Measurements from ENCODE around the gene LMF1.

Gene LMF1

GRCh38 chr16:813916-814412, 156.8 kb downstream of the LMF1 start:
- Histone ChIP-seq H3K4me3 (IDR thresholded peaks at IDR 0.05; ENCODE audit: insufficient read depth, low read depth, low read length) (no peak overlapping the region), H2AFZ (ENCODE audit: low read depth) (no peak overlapping the region), H3K79me2 (ENCODE audit: insufficient read depth, low read depth) (no peaks in the 10 kb centered on the region), H3K27me3 (ENCODE audit: insufficient read depth, low read depth) (peaks cover 97% of the 10 kb centered on the region), H3K4me1 (ENCODE audit: low read depth, poor library complexity, severe bottlenecking) (no peaks in the 10 kb centered on the region), H3K9ac (no peak overlapping the region), H4K20me1 (ENCODE audit: insufficient read depth) (no peaks in the 10 kb centered on the region), H3K4me2 (no peak overlapping the region), H3K27ac (no peak overlapping the region), H3K36me3 (ENCODE audit: insufficient read depth) (no peaks in the 10 kb centered on the region)
- no peak for TF ChIP-seq CTCF (conservative IDR thresholded peaks at IDR 0.05; ENCODE audit: low read depth, low read length)

- no peaks in the 10 kb centered on the region for H3K36me3 ChIP-seq (ENCODE audit: insufficient read depth)
- no peak for TF ChIP-seq CTCF (conservative IDR thresholded peaks at IDR 0.05; ENCODE audit: low read depth, low read length)
- no peak overlapping the region for H3K27ac ChIP-seq
- H3K4me3 ChIP-seq (IDR thresholded peaks at IDR 0.05; ENCODE audit: insufficient read depth, low read depth, low read length) = no peak overlapping the region
- no peaks in the 10 kb centered on the region for H3K4me1 ChIP-seq (ENCODE audit: low read depth, poor library complexity, severe bottlenecking)
- no peak overlapping the region for H3K9ac ChIP-seq
- H2AFZ ChIP-seq (ENCODE audit: low read depth) = no peak overlapping the region
- no peaks in the 10 kb centered on the region for H4K20me1 ChIP-seq (ENCODE audit: insufficient read depth)
- H3K79me2 ChIP-seq (ENCODE audit: insufficient read depth, low read depth) = no peaks in the 10 kb centered on the region
- no peak overlapping the region for H3K4me2 ChIP-seq
- H3K27me3 ChIP-seq (ENCODE audit: insufficient read depth, low read depth) = peaks cover 96% of the 10 kb centered on the region
Measured at GRCh38 chr16:813204-813915, 157.4 kb downstream of the LMF1 start.

GRCh38 chr16:808085-808386, 162.7 kb downstream of the LMF1 start:
- peak overlapping the region; percentile 35 for H3K4me2 ChIP-seq
- no peaks in the 10 kb centered on the region for H4K20me1 ChIP-seq (ENCODE audit: insufficient read depth)
- H3K36me3 ChIP-seq (ENCODE audit: insufficient read depth) = no peaks in the 10 kb centered on the region
- TF ChIP-seq CTCF (conservative IDR thresholded peaks at IDR 0.05; ENCODE audit: low read depth, low read length) = no peak
- H3K4me3 ChIP-seq (IDR thresholded peaks at IDR 0.05; ENCODE audit: insufficient read depth, low read depth, low read length) = no peak overlapping the region
- H3K9ac ChIP-seq = no peak overlapping the region
- H3K27me3 ChIP-seq (ENCODE audit: insufficient read depth, low read depth) = peaks cover 67% of the 10 kb centered on the region
- no peak overlapping the region for H3K27ac ChIP-seq
- H3K4me1 ChIP-seq (ENCODE audit: low read depth, poor library complexity, severe bottlenecking) = no peaks in the 10 kb centered on the region
- no peaks in the 10 kb centered on the region for H3K79me2 ChIP-seq (ENCODE audit: insufficient read depth, low read depth)
- H2AFZ ChIP-seq (ENCODE audit: low read depth) = peak overlapping the region; percentile 71

GRCh38 chr16:807347-808084, 163.3 kb downstream of the LMF1 start:
- Histone ChIP-seq H3K4me1 (ENCODE audit: low read depth, poor library complexity, severe bottlenecking) (no peaks in the 10 kb centered on the region), H2AFZ (ENCODE audit: low read depth) (peak overlapping the region; percentile 71), H3K36me3 (ENCODE audit: insufficient read depth) (no peaks in the 10 kb centered on the region), H4K20me1 (ENCODE audit: insufficient read depth) (no peaks in the 10 kb centered on the region), H3K4me2 (peak overlapping the region; percentile 35), H3K27me3 (ENCODE audit: insufficient read depth, low read depth) (peaks cover 67% of the 10 kb centered on the region), H3K27ac (peak overlapping the region; percentile 55; the same call in 1 of the 2 replicates), H3K79me2 (ENCODE audit: insufficient read depth, low read depth) (no peaks in the 10 kb centered on the region), H3K9ac (peak overlapping the region; percentile 72), H3K4me3 (IDR thresholded peaks at IDR 0.05; ENCODE audit: insufficient read depth, low read depth, low read length) (no peak overlapping the region)
- TF ChIP-seq CTCF (conservative IDR thresholded peaks at IDR 0.05; ENCODE audit: low read depth, low read length) = no peak
